DND-41 (cell line): Measurements from ENCODE around the gene PTPRJ.

Source experiments
- CTCF ChIP-seq: IDR thresholded peaks from 2 replicates; pipeline ENCODE4 v1.5.1; 2012; ENCODE audit warnings: borderline replicate concordance, low read length, moderate library complexity, mild to moderate bottlenecking; ENCODE audit not compliant: poor library complexity, severe bottlenecking; ENCODE audit errors: extremely low read depth
- EZH2 ChIP-seq: IDR thresholded peaks from 3 replicates; pipeline ENCODE4 v1.6.1; 2012; ENCODE audit warnings: borderline replicate concordance, low read depth, mild to moderate bottlenecking, moderate library complexity, low read length, inconsistent platforms; ENCODE audit not compliant: severe bottlenecking

- TF ChIP-seq CTCF (no peak), EZH2 (no peak)
Observed at GRCh38 chr11:47941907-47942558, 38.3 kb upstream of the PTPRJ start.
